Endothelial cell of umbilical vein (primary cell): Measurements from ENCODE around the gene MIOS. TPM values are rescaled to one million over a fixed set of nuclear protein-coding genes. Genes with fewer than 3 reads are reported as not detected.

ENCODE experiments used
- BruUV-seq: library from RNA; stranded (reverse); fragments of 400-500 nt; replicated peaks from 2 replicates; lab custom pipeline; 2021; lab: Mats Ljungman, UMichigan
- CTCF ChIA-PET: fragments of 300-600, 350-600 bp; sonication (Branson Sonifier 250); formaldehyde crosslinking; loops from one replicate; lab custom pipeline; 2021; ENCODE audit warnings: antibody characterized with exemption, inconsistent platforms; lab: Charles Lee
- POLR2A ChIA-PET: fragments of 300-600, 350-600 bp; sonication (Branson Sonifier 250); formaldehyde crosslinking; loops from one replicate; lab custom pipeline; 2021; ENCODE audit warnings: antibody characterized with exemption, inconsistent platforms; lab: Charles Lee
- DNase-seq: peaks from one replicate; pipeline ENCODE4 v3.0.0-alpha.2; 2011; ENCODE audit warnings: low read depth, low spot score
- FAIRE-seq: peaks from 2 replicates; lab custom pipeline; 2011; peaks lifted over from hg19 to GRCh38; lab: Jason Lieb, UNC
- H2AFZ ChIP-seq: 2 replicates; pipeline ENCODE4 v1.6.0; 2012; ENCODE audit warnings: low read depth, low read length, control low read depth, inconsistent platforms
- H3K27ac ChIP-seq: 2 replicates; pipeline ENCODE4 v1.5.1; 2011; ENCODE audit warnings: low read depth, mild to moderate bottlenecking, control low read depth, low read length, moderate library complexity; ENCODE audit not compliant: insufficient read depth
- H3K27me3 ChIP-seq, 2 experiments: 2 replicates each; pipeline versions ENCODE4 v1.6.0 to v1.6.1; 2011; ENCODE audit warnings: low read length in 2 of 2, mixed read lengths in 1 of 2; ENCODE audit not compliant: control insufficient read depth in 2 of 2, insufficient read depth in 2 of 2
- H3K36me3 ChIP-seq, 2 experiments: 2 replicates in 1 of 2; 3 replicates in 1 of 2; pipeline ENCODE4 v1.5.1; 2011; ENCODE audit warnings: low read length in 2 of 2, mild to moderate bottlenecking in 1 of 2, moderate library complexity in 1 of 2; ENCODE audit not compliant: control insufficient read depth in 2 of 2, insufficient read depth in 2 of 2; ENCODE audit errors: extremely low read depth in 1 of 2
- H3K4me1 ChIP-seq: 3 replicates; pipeline ENCODE4 v1.5.1; 2011; ENCODE audit warnings: mild to moderate bottlenecking, low read length; ENCODE audit not compliant: control insufficient read depth, insufficient read depth; ENCODE audit errors: extremely low read depth
- H3K4me2 ChIP-seq: 2 replicates; pipeline ENCODE4 v1.6.1; 2011; ENCODE audit warnings: low read length, control low read depth, mixed read lengths; ENCODE audit not compliant: insufficient read depth
- H3K4me3 ChIP-seq, 3 experiments: fragments of 200-600 bp in 1 of 3; sonication (generic), shearing (Covaris generic) in 1 of 3; replicated peaks in 1 of 3; 2 replicates each; pipeline ENCODE4 v1.5.1; 2011 to 2016; ENCODE audit warnings: control low read depth in 3 of 3, low read length in 3 of 3, mild to moderate bottlenecking in 2 of 3, inconsistent platforms in 1 of 3, low read depth in 1 of 3, moderate library complexity in 1 of 3; ENCODE audit not compliant: insufficient read depth in 1 of 3
- H3K79me2 ChIP-seq: 2 replicates; pipeline ENCODE4 v1.6.0; 2012; ENCODE audit warnings: low read length, inconsistent platforms; ENCODE audit not compliant: control insufficient read depth, insufficient read depth
- H3K9ac ChIP-seq: replicated peaks from 2 replicates; pipeline ENCODE3; 2011; ENCODE audit warnings: low read length, control low read depth; ENCODE audit not compliant: insufficient read depth; ENCODE audit errors: extremely low read depth
- H3K9me1 ChIP-seq: replicated peaks from 3 replicates; pipeline ENCODE4 v1.6.0; 2011; ENCODE audit warnings: mild to moderate bottlenecking, low read length; ENCODE audit not compliant: control insufficient read depth, insufficient read depth; ENCODE audit errors: extremely low read depth
- H3K9me3 ChIP-seq: replicated peaks from 2 replicates; pipeline ENCODE4 v1.5.1; 2012; ENCODE audit warnings: low read length, inconsistent platforms; ENCODE audit not compliant: control insufficient read depth, insufficient read depth
- H4K20me1 ChIP-seq: replicated peaks from 2 replicates; pipeline ENCODE3; 2011; ENCODE audit warnings: mild to moderate bottlenecking, low read length; ENCODE audit not compliant: control insufficient read depth, insufficient read depth; ENCODE audit errors: extremely low read depth
- EZH2 ChIP-seq: IDR thresholded peaks from 2 replicates; pipeline ENCODE4 v1.6.1; 2012; ENCODE audit warnings: borderline replicate concordance, low read depth, mild to moderate bottlenecking, moderate library complexity, low read length, inconsistent platforms; ENCODE audit not compliant: severe bottlenecking
- FOS ChIP-seq: IDR thresholded peaks from 2 replicates; pipeline ENCODE4 v1.6.1; 2011; ENCODE audit warnings: mild to moderate bottlenecking, low read length, moderate library complexity, borderline replicate concordance; ENCODE audit not compliant: insufficient read depth
- GATA2 ChIP-seq: IDR thresholded peaks from 2 replicates; pipeline ENCODE4 v1.7.0; 2011; ENCODE audit warnings: low read depth, mild to moderate bottlenecking, moderate library complexity, mixed read lengths, low read length; ENCODE audit not compliant: insufficient read length, insufficient read depth
- JUN ChIP-seq: IDR thresholded peaks from 2 replicates; pipeline ENCODE4 v1.6.1; 2011; ENCODE audit warnings: borderline replicate concordance, low read depth; ENCODE audit not compliant: insufficient read length, insufficient read depth
- MYC ChIP-seq: IDR thresholded peaks from one replicate; pipeline ENCODE4 v1.6.1; 2011; ENCODE audit warnings: mild to moderate bottlenecking, low read depth, low read length
- POLR2A ChIP-seq: IDR thresholded peaks from 2 replicates; pipeline ENCODE4 v1.6.1; 2012; ENCODE audit warnings: low read depth, mild to moderate bottlenecking, control low read depth, low read length
- POLR2AphosphoS5 ChIP-seq: IDR thresholded peaks from 2 replicates; pipeline ENCODE4 v1.6.1; 2012; ENCODE audit warnings: low read depth, mild to moderate bottlenecking, control low read depth, low read length, moderate library complexity; ENCODE audit not compliant: insufficient read depth
- dilution Hi-C: fragments of 300-500 bp; cut with MboI; formaldehyde crosslinking; loops from one replicate; pipeline ENCODE4 v1.15.0; 2019; ENCODE audit warnings: low sequenced_read_pairs; ENCODE audit not compliant: extremely low pct_ligation_motif_present
- intact Hi-C: fragments of 100-400 bp; cut with micrococcal nuclease; formaldehyde crosslinking; loops from one replicate; pipeline ENCODE4 v1.10.0; 2022
- polyA plus RNA-seq, 4 experiments: library from polyadenylated mRNA; depleted of rRNA in 3 of 4; stranded (reverse) in 3 of 4; unstranded in 1 of 4; fragments of >200 nt; gene quantifications; 2 replicates each; pipeline versions ENCODE4 v1.2.1 to v1.2.3, GENCODE V29; 2011 to 2012; ENCODE audit warnings: missing spikeins in 1 of 4
- total RNA-seq: library from RNA; stranded (reverse); gene quantifications from 2 replicates; pipeline ENCODE4 v1.2.3, GENCODE V29; 2021
- TF ChIP-seq, protein P1 (sequence below), 2 donors: IDR thresholded peaks; 1 replicate in 1 of 2; 2 replicates in 1 of 2; pipeline ENCODE4 v1.5.1; 2011; ENCODE audit warnings: low read length in 2 of 2, mild to moderate bottlenecking in 2 of 2, moderate library complexity in 2 of 2, control low read depth in 1 of 2, inconsistent platforms in 1 of 2, low read depth in 1 of 2; ENCODE audit not compliant: insufficient read depth in 1 of 2; ENCODE audit errors: extremely low read depth in 1 of 2
- TF ChIP-seq, protein P2 (sequence below): IDR thresholded peaks from 2 replicates; pipeline ENCODE4 v1.6.1; 2011; ENCODE audit not compliant: insufficient read depth, insufficient read length

MIOS gene
- total and polyA plus RNA-seq, 2 donors (not counting 3 experiments of a cell fraction or from before 2014, with no cell fraction given), result 8.5 to 16.8 TPM

DNA sequence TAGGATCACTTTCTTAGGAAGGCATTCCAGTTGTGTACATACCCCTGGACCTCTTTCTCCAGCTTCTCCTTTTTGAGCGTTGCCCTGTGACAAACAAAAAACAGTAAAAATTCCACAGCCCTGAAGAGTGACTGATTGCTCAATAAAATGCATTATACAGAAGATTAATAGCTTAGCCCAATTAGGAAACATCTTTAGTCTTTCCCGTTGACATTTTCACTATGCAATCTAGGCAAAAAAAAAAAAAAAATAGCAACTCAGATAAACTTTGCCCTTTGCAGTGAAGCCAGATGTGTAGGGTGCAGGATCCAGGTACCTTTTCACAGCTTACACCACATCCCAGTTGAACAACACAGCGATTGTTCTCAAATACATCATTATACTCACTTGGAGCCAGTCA is 48.9 kb upstream of the MIOS start:
- FAIRE-seq (no peak), DNase-seq (no peak)
- Histone ChIP-seq H3K4me1 (no peaks in the 10 kb centered on the region), H3K9me3 (no peaks in the 10 kb centered on the region), H3K9me1 (no peaks in the 10 kb centered on the region), H3K27ac (no peak overlapping the region), H3K4me2 (no peak overlapping the region), H3K4me3 (no peak overlapping the region), H4K20me1 (no peaks in the 10 kb centered on the region), H3K36me3 (no peaks in the 10 kb centered on the region), H2AFZ (no peak overlapping the region), H3K9ac (no peak overlapping the region), H3K79me2 (no peaks in the 10 kb centered on the region), H3K27me3 (peaks cover 0 to 2% of the 10 kb centered on the region in 2 experiments)
- dilution Hi-C loops, result no loop called here
- ChIA-PET POLR2A (no interaction called here), CTCF (interaction anchor here (1.1 kb wide), 1 partner anchor 93 kb away, joined by 3 read pairs; no protein-coding TSS in a partner anchor)
- no peak for TF ChIP-seq POLR2A
- TF ChIP-seq, protein P1, sequence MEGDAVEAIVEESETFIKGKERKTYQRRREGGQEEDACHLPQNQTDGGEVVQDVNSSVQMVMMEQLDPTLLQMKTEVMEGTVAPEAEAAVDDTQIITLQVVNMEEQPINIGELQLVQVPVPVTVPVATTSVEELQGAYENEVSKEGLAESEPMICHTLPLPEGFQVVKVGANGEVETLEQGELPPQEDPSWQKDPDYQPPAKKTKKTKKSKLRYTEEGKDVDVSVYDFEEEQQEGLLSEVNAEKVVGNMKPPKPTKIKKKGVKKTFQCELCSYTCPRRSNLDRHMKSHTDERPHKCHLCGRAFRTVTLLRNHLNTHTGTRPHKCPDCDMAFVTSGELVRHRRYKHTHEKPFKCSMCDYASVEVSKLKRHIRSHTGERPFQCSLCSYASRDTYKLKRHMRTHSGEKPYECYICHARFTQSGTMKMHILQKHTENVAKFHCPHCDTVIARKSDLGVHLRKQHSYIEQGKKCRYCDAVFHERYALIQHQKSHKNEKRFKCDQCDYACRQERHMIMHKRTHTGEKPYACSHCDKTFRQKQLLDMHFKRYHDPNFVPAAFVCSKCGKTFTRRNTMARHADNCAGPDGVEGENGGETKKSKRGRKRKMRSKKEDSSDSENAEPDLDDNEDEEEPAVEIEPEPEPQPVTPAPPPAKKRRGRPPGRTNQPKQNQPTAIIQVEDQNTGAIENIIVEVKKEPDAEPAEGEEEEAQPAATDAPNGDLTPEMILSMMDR (IDR thresholded peaks at IDR 0.05; ENCODE audit: extremely low read depth in 1 of 2, insufficient read depth in 1 of 2, low read depth in 1 of 2, low read length in 2 of 2), result no peak
- TF ChIP-seq MYC, result no peak
- intact Hi-C loops, result no loop called here
- no TSS peak for BruUV-seq

DNA sequence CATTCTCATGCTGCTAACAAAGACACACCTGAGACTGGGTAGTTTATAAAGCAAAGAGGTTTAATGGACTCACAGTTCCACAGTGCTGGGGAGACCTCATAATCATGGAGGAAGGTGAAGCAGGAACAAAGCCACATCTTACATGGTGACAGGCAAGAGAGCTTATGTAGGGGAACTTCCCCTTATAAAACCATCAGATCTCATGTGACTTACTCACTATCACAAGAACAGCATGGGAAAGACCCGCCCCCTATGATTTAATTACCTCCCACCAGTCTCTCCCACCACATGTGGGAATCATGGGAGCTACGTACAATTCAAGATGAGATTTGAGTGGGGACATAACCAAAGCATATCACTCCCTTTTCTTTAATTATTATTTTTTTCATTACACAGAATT is 47.6 kb upstream of the MIOS start:
- no peaks in the 10 kb centered on the region for H3K36me3 ChIP-seq
- no peak overlapping the region for H3K4me3 ChIP-seq
- CTCF ChIA-PET, result no interaction called here
- intact Hi-C loops, result no loop called here
- H4K20me1 ChIP-seq, result no peaks in the 10 kb centered on the region
- no peaks in the 10 kb centered on the region for H3K4me1 ChIP-seq
- H3K9me3 ChIP-seq, result no peaks in the 10 kb centered on the region
- no TSS peak for BruUV-seq
- H3K9ac ChIP-seq, result no peak overlapping the region
- POLR2A ChIA-PET, result no interaction called here
- TF ChIP-seq EZH2 (no peak), GATA2 (no peak), FOS (no peak), POLR2AphosphoS5 (no peak), JUN (no peak), MYC (no peak)
- TF ChIP-seq, protein P1 (IDR thresholded peaks at IDR 0.05; ENCODE audit: extremely low read depth in 1 of 2, insufficient read depth in 1 of 2, low read depth in 1 of 2, low read length in 2 of 2), result no peak
- TF ChIP-seq, protein P2, sequence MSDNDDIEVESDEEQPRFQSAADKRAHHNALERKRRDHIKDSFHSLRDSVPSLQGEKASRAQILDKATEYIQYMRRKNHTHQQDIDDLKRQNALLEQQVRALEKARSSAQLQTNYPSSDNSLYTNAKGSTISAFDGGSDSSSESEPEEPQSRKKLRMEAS, result no peak
- DNase-seq (no peak), FAIRE-seq (peak; percentile 21)
- peaks cover 0 to 2% of the 10 kb centered on the region in 2 experiments for H3K27me3 ChIP-seq
- H3K27ac ChIP-seq, result no peak overlapping the region
- no peaks in the 10 kb centered on the region for H3K9me1 ChIP-seq
- no peak overlapping the region for H2AFZ ChIP-seq
- dilution Hi-C loops, result no loop called here
- H3K4me2 ChIP-seq, result no peak overlapping the region
- H3K79me2 ChIP-seq, result no peaks in the 10 kb centered on the region
